Activated CD4-positive, alpha-beta T cell treated with anti-CD3 and anti-CD28 coated beads, Interleukin-2, amount 50 U/mL, for 4 hours (primary cell): ENCODE results near the gene TDRD7.
"Not testable (repeated sequence)": the region's sequence is repeated elsewhere in the genome, so short reads cannot be mapped to it uniquely, and the experiment has no call there.

Experiments
- DNase-seq, 2 experiments: peaks; one replicate each; pipeline ENCODE4 v3.0.0-alpha.2; 2020

Gene TDRD7

DNA sequence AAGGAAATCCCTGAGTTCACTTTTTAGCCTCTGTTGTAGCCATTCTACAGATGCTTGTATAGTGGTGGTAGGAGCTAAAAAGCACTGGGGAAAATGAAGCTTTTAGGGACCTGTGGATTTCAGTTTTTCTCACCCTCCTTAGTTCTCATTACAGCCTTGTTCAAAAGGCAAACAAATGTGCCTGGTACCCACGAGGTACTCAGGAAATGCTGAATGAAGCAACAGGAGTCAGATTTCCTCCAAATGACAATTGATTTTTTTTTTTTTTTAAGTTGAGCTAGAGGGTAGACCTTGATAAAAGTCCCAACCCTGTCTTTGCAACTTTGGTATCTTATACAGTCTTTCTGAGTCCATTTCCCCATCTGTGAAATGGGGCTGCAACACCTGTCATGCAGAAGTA, 68.3 kb downstream of the TDRD7 start:
- no peak for DNase-seq

DNA sequence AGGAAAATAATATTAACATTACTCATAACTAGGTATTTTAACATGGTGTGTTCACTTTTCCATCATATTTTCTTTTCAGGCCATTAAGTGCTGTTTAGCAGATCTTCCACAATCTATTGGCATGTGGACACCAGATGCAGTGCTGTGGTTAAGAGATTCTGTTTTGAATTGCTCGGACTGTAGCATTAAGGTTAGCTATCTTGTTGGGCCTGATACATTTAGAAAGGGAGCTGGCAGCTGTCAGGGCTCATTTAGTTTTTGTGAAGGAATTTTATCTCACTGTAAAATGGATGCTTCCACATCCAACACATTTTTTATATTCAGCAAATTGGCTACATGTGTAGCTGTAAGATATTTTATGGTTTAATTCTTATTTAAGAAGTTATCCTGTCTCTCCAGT, 68.9 kb downstream of the TDRD7 start:
- DNase-seq: no peak

GRCh38 chr9:97484134-97484533, 72.2 kb downstream of the TDRD7 start:
- no peak for DNase-seq

DNA sequence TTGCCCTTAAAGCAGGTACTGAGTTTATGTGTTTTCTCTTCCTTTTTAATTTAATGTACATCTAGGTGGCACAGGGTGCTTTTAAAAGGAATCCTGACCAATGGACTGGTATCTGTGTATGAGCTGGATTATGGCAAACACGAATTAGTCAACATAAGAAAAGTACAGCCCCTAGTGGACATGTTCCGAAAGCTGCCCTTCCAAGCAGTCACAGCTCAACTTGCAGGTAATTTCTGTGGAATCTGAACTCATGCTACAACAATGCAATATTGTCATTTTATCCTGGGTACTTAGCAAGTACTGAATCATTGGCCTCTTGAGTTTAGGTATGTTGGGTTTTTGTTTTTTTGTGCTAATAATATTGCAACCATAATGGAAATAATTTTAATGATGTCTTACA, 75.2 kb downstream of the TDRD7 start:
- DNase-seq: no peak

DNA sequence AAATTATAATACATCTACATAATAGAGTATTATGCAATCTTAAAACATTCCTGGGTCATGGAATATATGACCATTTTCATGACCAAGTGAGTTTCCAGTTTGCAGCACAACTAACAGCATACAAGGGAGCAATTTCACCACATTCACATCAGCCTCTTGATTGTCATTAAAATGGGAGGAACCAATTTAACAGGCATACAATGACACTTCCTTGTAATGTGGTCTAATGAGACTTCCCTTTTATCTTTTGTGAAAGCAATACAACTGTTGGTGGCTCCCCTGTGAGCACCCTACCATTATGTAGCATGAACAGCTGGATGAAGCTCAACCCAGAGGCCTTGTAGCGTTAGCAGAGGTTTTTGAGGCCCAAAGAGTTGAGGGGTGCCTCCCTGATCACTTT, 76.0 kb downstream of the TDRD7 start:
- no peak for DNase-seq

DNA sequence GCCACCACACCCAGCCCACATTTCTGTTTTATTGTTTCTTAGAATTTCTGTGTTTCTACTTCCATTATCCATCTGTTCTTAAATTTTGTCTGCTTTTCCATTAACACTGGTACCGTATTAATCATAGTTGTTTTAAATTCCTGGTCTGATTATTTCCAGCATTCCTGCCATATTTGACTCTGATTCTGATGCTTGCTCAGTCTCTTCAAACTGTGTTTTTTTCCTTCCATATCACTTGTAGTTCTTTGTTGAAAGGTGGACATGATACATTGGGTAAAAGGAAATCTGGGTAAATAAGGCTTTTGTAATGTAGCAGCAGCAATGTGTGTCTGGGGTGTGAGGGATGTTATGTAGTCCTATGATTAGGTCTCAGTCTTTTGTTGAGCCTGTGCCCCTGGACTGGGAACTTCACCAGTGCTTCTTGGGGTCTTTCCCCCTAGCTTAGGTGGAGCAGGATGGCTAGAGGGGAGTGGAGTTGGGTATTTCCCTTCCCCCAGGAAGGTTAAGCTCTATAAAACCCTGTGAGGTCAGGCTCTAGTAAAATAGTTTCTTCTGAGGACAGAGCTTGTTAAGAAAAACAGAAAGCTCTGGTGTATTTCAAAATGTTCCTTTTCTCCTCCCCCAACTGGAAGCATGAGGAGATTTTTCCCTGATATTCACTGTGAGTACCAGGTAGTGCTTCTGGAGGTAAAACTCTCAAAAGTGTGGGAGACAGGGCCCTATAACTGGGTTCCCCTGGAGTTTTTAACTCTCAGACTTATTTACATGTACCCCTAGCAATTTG, 79.5 kb downstream of the TDRD7 start:
- DNase-seq: no peak

DNA sequence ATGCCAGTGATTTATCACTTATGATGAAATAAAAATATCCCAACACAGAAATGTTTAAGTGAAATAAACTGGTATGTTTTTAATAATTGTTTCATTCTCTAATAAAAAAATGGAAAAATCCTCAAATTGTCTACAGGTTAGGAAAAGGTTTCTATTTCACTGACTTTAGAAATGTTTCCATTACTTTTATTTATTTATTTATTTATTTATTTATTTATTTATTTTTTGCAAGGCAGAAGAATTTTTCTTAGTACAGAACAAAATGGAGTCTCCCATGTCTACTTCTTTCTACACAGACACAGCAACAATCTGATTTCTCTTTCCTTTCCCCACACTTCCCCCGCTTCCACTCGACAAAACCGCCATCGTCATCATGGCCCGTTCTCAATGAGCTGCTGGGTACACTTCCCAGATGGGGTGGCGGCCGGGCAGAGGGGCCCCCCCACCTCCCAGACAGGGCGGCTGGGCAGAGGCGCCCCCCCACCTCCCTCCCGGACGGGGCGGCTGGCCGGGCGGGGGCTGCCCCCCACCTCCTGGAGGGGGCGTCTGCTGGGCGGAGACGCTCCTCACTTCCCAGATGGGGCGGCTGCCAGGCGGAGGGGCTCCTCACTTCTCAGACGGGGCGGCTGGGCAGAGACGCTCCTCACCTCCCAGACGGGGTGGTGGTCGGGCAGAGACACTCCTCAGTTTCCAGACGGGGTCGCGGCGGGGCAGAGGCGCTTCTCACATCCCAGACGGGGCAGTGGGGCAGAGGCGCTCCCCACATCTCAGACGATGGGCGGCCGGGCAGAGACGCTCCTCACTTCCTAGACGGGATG, 85.9 kb downstream of the TDRD7 start:
- DNase-seq: not testable (repeated sequence)

- not testable (repeated sequence) for DNase-seq
These were observed 87.0 kb downstream of the TDRD7 start for GRCh38 chr9:97498846-97499245.

- DNase-seq: no peak
These were observed 88.4 kb downstream of the TDRD7 start for GRCh38 chr9:97500263-97500662.

GRCh38 chr9:97500765-97501176, 88.9 kb downstream of the TDRD7 start:
- DNase-seq: no peak

DNA sequence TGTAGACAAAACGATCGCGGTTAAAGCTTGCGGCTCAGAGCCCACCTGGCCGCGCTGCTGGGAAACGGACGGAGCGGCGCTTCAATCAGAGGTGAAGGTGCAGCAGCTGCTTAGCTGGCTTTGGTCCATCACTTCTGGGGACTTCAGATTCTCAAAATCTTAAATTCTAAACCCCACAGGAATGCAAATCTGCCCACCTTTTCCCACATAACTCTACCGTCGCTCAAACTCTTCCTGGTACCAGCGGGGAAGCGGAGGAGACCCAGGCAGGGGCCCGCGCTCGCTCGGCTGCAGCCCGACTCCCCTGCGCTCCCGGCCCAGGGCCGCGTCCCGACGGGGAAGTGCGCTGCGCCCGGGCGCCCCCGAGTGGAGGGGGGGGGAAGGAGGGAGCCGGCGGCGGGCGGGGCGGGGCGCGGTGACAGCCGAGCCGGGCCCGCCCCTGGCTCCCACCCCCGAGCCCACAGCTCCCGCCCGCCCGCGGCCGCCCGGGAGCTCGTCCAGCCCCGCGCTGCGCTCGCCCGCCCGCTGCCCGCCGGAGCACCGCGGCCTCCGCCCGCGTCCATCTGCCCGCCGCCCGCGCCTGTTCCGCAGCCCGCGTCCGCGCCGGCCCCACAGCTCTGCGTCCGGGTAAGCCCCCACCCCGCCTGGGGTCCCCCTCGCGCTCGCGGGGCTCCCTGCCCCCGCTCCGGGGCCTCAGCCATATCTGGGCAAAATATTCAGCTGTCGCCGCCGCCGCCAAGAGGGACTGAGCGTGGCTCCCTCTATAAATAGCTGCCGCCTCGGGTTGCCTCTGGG, 89.5 kb downstream of the TDRD7 start, which contains the start of gene TMOD1:
TMOD1 (plus strand) TSS at position 490 of the 795 bp plus-strand sequence. CDS start 22,523 bp downstream, outside the sequence.
- peak; percentile 16 to 20 for DNase-seq

DNA sequence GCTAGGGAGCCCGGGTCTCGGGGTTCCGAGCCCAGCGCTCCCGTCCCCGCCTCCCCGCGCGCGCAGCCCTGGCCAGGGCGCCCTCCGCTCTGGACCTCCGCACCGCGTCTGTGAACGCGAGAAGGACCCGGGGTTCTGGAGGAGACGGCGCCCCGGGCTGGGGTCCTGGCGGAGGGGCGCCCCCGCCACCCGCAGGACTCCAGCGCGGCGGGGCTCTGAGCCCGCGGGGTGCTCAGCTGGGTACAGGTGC, 90.0 kb downstream of the TDRD7 start:
- DNase-seq: no peak

DNA sequence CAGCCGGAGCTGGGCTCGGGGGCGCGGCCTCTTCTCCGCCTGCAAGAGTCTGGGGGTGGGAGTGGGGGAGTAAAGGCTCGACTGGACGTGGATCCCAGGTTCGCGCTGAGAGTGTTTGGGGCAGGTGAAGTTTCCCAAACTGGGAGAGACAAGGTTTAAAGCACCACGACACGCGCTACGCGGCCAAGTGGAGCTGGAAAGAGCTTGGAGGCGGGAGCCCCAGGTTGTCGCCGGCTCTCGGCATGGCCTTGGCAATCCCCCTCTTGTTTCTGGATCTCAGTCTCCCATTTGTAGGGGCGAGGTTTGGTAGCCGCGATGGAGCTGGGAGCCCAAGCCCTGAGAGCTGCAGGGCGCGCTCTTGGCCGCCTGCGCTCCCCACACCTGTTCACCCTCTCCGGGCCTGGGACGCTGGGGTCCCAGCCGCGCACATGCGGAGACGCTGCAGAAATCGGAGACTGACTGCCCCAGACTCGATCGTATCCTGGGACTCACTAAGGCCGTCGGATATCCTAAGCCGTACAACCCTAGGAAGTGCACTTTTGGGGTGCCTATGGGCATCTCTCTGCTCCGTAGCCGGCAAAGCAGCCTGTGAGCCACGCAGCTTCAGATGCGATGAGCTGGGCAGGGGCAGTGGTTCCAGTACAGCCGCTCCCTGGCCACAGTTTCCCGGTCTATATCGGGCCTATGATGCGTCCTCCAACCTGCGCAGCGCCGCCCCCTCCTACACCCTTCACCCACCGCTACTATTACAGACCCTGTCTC, 90.5 kb downstream of the TDRD7 start:
- DNase-seq: no peak

DNA sequence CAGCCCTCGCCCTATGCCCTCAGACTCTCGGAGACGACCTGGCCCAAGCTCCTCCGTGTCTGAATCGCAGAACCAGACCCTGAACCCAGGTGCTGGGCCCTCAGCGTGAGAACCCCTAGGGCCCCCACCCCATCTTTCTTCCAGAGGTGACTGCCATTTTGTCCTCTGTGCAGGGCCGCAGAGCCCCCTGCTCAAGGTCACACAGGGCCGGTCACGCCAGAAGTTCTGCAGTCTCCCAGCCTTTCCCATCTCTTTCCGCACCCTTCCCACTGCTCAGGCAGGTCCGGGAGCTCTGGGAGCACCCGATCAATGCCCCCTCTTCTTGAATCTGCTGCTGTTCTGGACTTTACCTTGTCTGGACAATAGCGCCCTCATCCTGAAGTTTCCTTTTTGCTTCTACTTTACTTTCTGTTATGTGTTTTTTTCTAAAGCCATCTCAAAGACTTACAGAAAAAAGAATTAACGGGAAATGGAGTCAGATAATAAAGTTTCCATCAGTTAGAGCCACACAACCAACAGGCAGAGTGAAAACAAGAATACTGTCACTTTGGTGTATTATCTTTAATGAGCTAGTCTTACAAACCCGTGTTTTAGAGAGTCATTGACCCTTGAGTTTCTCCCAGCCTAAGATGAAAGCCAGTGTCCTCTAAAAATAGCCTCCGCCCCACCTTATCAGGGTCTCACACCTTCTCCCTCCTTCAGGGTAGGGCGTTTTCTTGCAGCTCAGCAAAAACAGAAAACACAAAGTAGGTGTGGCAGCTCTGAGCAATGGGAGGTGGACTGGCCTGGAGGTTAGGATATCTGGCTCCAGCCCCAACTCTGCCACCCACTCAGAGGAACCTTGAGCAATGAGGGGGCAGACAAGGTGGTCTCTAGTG, 91.3 kb downstream of the TDRD7 start:
- no peak for DNase-seq

DNA sequence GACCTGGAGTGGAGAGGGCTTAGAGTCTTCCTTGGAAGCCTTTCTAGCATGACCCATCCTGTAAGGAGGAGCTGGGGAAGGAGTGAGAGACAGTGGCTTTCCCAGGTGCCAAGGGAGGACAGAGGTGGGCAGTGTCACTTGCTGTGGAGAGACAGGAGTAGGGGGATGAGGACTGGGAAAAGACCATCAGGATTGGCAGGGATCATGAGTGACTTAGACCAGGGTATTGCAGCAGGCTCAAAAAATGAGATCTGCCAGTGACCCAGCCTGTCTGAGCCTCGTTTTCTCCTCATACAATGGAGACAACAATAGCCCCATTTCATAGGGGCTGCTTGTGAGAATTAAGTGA, 91.9 kb downstream of the TDRD7 start:
- DNase-seq: no peak

- DNase-seq: no peak
These were observed 92.7 kb downstream of the TDRD7 start for GRCh38 chr9:97504381-97505216.

- DNase-seq: no peak
These were observed 93.9 kb downstream of the TDRD7 start for GRCh38 chr9:97505845-97506244.

DNA sequence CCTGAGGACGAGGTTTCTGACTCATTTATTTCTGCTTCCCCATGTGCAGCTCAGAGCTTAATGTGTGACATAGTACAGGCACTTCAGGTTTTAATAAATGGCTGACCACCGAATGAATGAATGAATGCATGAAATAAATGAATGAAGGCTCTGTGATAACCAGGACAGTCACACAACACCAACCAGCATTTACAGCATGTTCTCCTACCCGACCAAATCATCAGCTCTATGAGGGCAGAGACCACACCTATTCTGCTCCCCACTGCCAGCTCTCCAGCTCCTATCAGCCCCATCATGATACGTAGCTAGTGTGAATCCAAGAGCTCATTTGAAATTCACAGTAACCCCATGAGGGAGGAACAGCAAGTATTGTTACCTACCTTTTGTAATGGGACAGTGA, 94.4 kb downstream of the TDRD7 start:
- DNase-seq: no peak

DNA sequence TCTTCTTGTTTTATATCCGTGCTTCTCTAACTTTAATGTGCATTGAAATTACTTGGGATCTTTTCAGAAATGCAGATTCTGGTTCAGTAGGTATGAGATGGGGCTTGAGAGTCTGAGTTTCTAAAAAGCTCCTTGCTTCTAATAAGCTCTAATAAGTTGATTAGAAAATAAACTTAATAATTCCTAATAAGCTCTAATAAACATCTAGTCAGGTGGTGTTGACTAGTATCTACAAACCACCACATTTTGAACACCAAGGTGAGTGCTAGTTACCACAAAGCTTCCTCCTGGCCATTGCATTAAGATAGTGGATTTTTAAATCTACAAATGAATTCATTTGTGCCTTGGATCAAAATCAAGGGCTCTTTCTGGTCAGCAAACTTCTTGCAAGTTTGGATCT, 94.9 kb downstream of the TDRD7 start:
- DNase-seq: no peak

DNA sequence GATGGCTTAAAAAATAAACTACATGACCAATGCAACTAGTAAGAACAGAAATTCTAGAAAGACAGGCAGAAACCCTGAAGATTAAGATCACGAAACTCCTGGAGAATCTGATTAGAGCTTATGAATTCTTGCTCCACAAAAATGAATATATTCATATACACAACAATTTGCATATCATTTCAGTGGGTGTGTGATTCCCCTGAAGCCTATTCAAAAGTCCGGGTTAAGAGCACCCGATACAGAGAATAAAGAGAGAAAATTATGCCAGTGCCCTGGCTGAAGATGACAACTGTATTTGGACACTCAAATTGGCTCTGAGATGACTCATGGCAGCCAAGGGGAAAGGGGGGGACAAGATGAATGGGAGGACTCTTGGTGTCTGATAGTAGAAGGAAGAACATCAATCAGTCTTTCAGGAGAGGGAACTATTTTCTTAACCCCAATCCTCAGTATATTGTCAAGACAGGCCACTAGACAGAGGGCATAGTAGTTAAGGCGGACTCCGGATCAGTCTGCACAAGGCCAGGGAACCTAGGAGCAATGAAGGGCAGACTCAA, 95.6 kb downstream of the TDRD7 start:
- DNase-seq: no peak

DNA sequence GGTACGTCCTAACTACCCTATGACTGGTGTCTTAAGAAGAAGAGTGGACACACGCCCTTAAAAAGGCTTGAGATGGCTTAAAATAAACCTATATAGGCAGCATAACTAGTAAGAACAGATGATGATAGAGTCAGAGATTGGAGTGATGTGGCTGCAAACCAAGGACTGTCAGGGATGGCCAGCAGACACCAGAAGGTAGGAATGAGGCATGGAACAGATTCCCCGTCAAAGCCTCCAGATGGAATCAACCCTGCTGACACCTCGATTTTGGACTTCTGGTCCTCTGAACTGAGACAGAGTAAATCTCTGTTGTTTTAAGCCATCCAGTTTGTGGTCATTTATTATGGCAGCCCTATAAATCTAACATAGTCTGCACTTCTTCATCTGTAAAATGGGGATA, 97.0 kb downstream of the TDRD7 start:
- no peak for DNase-seq
